Fibroblast of skin of right quadriceps (primary cell): ENCODE measurements around the gene PLEKHA5.
A peak's percentile ranks its signal among the peaks of the same experiment; 100 is the strongest.
"Not testable (repeated sequence)": the region's sequence is repeated elsewhere in the genome, so short reads cannot be mapped to it uniquely, and the experiment has no call there.

Experiments
- DNase-seq: peaks from one replicate; pipeline ENCODE4 v3.0.0-alpha.2; 2013

Gene PLEKHA5

DNA sequence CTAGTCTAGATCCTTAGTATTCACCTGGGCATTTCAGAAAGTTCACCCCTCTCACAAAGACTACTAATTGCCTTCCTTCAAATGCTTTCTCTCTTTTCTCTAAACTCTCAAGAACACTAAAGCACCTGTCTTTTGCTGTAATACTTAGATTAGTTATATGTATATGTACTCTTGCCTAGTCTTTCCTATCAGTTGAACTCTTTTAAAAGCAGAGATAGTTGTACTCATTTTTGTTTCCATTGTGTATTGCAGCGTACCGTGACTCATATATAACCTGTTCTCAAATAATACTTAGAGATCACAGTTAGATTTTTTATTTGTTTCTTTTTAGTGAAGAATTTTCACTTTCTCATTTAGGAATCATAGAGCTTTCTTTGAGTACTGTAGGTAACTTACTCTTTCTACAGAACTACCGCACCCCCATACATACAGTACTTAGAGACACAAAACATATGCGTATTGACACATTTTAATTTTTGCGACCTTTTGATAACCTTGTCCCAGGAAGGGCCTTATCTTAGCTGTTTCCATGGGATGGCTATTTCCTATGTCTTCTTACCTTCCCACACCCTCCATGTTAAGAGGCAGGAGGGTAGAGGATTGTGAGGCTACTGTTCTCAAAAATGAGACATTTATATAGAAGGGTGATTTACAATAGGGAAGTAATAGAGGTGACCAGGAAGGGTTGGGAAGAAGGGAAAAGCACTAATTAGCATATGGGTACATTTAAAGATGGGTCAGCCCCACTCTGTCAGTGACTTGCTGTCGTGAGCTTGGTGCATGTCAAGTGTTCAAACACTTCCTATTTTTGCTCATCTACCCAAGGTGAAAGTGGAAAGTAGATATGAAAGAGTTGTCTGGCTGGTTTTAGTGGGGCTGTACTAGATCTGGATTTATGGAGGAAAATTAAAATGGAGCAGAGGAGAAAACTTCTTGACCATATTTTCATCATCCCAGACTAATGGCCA is 74.3 kb downstream of the PLEKHA5 start:
- DNase-seq = no peak

DNA sequence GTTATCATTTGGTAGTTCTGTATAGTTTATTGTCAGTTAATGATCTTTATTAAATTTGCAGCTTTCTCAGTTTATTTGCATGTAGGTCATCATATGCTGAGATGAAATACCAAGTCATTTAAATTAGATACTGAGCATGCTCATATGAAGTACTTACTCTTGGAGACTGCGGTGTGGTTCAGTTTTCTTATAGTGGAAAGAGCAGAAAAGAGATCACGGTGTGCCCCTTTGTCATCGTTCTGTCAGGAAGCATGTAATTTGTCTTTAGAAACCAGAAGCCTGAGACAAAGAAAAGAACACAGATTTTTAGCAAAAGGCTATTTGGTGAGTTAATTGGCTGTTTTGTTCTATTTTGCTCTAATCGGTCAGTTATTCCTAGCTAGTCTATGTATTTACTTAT is 75.6 kb downstream of the PLEKHA5 start:
- no peak for DNase-seq

- DNase-seq = no peak
These were observed 77.1 kb downstream of the PLEKHA5 start for GRCh38 chr12:19206493-19207077.

GRCh38 chr12:19208456-19208855 is 78.9 kb downstream of the PLEKHA5 start:
- DNase-seq = no peak

DNA sequence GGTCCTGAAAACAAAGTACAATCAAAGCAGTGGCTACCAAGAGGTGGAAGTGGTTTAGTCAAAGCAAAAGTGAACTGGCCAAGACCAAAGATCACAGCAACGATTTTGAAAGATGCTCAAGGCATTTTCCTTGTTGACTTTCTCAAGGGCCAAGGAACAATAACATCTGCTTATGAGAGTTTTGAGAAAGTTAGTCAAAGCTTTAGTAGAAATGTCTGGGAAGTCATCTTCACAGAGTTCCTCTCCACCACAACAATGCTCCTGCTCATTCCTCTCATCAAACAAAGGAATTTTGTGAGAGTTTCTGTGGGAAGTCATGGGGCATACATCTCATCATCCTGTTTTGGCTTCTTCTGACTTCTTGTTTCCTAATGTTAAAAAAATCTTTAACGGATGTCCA is 80.1 kb downstream of the PLEKHA5 start:
- peak; percentile 29 for DNase-seq

DNA sequence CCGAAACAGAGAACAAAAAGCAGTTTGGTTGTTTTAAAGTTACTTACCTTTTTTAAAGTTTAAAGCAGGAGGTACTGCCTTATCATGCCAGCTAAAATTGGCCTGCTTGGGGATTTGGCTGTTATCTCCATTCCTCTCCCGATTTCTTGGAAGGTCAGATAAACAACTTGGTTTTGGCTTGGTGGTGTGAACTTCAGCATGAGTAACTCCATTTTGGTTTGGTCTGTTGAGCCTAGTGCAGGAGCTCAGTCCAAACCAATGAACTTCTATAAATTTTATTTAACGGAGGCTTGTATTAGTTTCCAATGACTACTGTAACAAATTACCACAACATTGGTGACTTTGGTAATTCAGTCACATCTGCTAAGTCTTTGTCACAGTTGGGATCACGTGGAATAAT is 82.3 kb downstream of the PLEKHA5 start:
- DNase-seq = no peak

DNA sequence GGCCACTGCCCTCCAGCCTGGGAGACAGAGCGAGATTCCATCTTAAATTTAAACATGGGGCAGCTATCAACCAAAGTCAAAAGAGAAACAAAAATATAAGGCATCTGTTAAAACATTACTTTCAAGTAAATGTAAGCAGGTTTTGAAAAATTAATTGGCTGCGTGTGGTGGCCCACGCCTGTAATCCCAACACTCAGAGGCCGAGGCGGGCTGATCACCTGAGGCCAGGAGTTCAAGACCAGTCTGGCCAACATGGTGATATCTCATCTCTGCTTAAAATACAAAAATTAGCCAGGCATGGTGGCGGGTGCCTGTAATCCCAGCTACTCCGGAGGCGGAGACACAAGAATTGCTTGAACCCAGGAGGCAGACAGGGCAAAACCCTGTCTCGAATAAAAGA is 82.7 kb downstream of the PLEKHA5 start:
- no peak for DNase-seq

DNA sequence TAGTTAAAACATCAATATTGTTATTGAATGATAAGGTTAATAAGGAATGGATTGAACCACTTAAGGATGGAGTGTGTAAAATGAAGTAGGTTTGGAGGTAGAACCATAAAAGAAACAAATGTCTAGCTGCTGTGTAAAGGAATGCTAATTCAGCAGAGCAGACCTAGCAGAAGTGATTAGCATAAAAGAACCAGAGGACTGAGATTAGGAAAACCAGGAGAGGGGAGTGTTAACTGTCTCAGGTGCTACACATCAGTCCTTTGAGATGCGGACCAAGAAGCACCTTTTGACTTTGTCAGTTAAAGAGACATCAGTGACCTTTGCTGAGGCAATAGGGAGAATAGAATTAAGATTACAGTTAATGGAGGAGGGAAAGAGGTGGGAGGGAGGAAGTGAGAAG is 84.5 kb downstream of the PLEKHA5 start:
- DNase-seq = no peak

DNA sequence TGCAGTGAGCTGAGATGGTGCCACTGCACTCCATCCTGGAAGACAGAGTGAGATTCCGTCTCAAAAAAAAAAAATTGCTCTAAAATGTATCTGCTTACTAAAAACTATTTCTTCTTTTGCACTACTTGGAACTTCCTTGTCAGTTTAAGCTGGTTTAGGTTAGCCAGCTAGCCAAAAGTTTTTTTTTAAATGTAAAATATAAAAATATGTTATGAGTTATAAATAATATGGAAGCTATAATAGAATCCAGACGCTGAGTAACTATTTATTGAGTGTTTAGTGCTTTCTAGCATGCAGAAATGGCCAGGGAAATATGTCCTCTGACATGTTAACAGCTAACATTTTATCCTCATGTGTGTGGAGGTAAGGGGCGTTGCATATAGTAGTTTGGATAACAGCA is 85.6 kb downstream of the PLEKHA5 start:
- no peak for DNase-seq

DNA sequence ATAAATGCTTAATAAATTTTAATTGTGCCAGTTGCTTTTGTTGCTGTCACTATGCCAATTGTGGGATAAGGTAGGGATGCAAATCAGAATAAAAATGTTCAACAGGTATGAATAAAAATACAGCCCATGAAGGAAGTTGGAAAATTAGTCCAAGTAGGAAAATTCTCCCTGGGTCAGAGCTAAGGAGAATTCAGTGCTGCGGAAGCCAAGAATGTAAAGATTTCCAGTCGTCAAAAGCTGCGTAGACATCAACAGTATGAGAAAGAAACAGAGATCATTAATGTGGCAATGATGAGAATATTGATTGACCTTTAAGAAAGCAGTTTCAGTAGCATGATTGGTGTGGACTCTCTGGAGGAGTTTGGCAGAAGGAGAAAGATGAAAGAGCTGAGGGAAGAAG is 87.9 kb downstream of the PLEKHA5 start:
- no peak for DNase-seq

DNA sequence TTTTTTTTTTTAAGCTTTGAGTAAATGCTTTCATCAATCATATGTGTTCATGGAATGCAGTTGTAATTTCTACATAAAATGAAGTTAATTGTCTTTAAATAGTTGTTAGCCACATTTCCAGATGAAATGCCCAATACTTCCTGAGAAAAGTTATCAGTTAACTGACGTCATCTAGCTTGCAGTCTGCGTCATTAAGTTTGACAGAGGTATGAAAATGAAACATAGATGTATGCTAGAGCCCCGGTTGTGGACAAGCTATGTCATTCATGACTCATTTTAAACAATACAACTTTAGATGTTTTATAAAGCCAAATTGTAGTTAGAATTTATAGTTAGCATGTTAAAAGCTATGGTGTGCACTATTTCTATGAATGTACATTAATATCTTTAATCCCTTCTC is 90.7 kb downstream of the PLEKHA5 start:
- DNase-seq = peak; percentile 84

DNA sequence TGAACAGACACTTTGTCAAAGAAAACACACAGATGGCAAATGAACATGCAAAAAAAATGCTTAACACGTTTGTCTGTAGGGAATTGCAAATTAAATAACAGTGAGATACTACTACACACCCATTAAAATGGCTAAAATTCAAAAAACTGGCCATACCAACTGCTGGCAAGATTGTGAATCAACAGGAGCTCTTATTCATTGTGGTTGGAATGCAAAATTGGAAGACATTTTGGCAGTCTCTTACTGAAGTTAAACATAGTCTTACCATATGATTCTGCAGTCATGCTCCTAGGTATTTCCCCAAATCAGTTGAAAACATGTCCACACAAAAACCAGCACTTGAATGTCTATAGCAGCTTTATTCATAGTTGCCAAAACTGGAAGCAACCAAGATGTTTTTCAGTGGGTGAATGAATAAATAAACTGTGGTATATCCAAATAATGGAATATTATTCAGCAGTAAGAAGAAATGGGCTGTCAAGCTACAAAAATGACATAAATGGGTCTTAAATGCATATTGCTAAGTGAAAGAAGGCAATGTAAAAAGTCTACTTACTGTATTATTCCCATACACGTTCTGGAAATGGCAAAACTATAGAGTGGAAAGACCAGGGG is 91.4 kb downstream of the PLEKHA5 start:
- DNase-seq = peak; percentile 71

- peak; percentile 52 for DNase-seq
These were observed 93.0 kb downstream of the PLEKHA5 start for GRCh38 chr12:19222558-19222957.

DNA sequence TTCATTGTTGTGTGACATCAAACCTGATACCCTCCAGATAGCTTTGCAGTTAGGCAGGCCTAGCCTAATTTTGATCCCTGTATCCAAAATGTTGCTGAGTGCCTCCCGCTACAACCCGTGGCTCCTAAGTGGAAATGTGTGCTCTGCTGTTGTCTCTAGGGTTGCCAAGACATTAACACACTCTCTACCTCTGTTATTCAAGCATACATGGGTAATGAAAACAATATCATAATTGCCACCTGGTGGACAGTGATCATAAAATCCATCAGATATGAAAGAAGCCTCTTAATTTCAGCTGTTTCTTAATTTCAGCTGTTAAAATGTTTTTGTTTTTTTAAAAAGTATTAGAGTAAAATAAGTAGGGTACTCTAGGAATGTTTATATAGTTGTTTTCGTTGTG is 93.5 kb downstream of the PLEKHA5 start:
- no peak for DNase-seq

- peak; percentile 69 for DNase-seq
These were observed 94.2 kb downstream of the PLEKHA5 start for GRCh38 chr12:19223695-19224094.

- DNase-seq = no peak
These were observed 95.2 kb downstream of the PLEKHA5 start for GRCh38 chr12:19224746-19225145.

- DNase-seq = no peak
These were observed 97.8 kb downstream of the PLEKHA5 start for GRCh38 chr12:19227190-19227879.

DNA sequence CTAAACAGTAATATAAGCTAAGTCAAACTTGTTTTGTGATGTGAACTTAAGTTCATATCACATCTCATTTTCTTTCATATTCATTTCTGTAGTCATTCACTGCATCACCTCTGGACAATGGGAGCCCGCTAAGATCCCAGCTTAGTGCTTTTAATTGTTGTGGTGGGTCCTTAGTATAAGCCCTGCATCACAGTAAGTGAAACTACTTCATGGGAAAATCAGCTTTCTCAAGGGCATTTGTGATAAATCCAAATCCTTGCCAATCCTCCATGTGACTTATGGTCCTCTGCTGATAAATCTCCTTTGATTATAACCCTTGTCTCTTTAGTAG is 98.3 kb downstream of the PLEKHA5 start:
- no peak for DNase-seq

DNA sequence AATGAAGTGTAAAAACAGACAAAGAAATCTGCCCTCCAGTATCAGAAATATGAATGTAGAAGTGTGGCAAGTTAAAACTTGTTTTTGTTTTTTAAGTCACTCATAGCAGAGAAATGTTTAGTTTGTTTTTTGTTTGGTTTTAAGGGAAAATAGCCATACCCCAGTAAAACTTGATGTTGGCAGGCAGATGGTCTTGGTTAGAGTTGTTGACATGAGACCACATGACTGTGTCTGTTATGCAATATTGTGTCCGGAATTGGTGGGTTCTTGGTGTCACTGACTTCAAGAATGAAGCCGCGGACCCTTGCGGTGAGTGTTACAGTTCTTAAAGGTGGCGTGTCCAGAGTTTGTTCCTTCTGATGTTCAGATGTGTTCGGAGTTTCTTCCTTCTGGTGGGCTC is 99.5 kb downstream of the PLEKHA5 start:
- not testable (repeated sequence) for DNase-seq

DNA sequence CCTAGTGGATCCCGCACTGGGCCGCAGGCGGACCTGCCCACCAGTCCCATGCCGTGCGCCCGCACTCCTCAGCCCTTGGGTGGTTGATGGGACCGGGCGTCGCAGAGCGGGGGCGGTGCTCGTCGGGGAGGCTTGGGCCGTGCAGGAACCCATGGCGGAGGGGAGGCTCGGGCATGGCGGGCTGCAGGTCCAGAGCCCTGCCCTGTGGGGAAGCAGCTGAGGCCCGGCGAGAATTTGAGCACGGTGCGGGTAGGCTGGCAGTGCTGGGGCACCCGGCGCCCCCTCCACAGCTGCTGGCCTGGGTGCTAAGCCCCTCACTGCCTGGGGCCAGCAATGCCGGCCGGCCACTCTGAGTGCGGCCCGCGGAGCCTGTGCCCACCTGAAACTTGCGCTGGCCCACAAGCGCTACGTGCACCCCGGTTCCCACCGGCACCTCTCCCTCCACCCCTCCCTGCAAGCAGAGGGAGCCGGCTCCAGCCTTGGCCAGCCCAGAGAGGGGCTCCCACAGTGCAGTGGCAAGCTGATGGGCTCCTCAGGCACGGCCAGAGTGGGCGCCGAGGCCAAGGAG is 100.8 kb downstream of the PLEKHA5 start:
- DNase-seq = no peak

DNA sequence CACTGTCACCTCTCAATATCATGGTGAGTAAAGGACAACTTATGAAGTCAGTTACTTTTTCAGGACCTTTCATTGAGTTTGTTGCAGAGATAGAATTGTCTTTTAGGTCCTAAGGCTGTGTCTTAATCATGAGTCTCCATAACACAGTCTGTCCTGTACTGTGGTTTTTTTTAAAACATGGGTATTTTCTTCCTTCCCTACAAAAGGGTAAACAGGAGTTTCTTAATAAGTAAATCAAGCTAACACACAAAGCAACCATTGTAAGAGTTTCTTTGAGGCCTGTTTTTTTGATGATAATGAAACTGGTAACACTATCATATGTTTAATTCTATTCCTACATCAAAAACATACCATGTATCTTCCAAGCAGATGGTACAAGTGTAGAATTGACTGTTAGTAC is 101.4 kb downstream of the PLEKHA5 start:
- DNase-seq = no peak

DNA sequence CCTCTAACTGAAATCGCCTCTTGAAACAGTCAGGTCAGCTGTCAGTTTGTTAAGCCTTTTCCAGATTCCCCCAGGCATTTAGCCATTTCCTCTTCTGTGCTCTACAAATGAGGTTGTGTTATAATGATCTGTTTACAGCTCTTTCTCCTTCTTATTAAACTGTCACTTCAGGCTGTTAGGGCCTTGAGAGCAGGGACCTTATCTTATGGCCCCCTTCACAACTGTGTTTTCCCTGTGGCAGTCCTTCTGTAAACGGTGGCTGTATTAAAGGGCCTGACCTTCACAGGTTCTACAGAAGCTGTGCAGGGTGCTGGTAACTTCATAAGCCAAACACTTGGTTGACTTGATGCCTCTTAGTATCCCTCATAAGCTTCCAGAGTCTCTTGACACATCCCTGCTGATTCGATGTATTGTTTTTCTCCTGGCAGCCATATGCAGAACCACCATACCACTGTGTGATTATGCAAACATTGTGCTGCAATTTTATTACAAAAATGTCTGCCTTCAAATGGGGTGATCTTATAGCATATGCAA is 104.7 kb downstream of the PLEKHA5 start:
- peak; percentile 54 for DNase-seq
